ENCODE measurements around the gene PLEKHG4B.

PLEKHG4B gene

DNA sequence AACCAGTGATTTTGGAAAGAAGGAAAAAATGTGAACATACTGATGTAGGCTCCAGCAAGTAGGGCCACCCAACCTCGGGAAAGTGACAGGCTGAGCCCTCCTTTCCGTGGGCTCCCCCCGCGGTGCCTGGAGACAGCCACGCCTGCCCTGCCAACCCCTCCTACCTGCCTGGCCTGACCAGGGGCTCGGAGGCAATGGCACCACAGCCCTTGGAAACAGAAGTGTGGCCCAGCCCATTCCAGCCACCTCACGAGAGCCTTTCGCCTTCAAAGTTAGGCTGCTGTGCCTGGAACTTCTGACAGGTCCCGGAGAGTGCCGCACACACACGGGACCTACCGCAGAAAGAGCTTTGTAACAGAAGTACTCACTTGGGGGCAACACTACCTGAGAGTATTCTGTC is 49.8 kb downstream of the PLEKHG4B start:
- H4K20me1 ChIP-seq (ENCODE audit: insufficient read depth): no peaks in the 10 kb centered on the region
- H3K36me3 ChIP-seq (ENCODE audit: insufficient read depth): no peaks in the 10 kb centered on the region
- no peak overlapping the region for H3K9ac ChIP-seq
- TF ChIP-seq CTCF (conservative IDR thresholded peaks at IDR 0.05; ENCODE audit: low read depth, low read length): no peak
- H3K4me3 ChIP-seq (IDR thresholded peaks at IDR 0.05; ENCODE audit: insufficient read depth, low read depth, low read length): no peak overlapping the region
- no peak overlapping the region for H3K4me2 ChIP-seq
- no peak overlapping the region for H2AFZ ChIP-seq (ENCODE audit: low read depth)
- no peaks in the 10 kb centered on the region for H3K4me1 ChIP-seq (ENCODE audit: low read depth, poor library complexity, severe bottlenecking)
- peaks cover 8% of the 10 kb centered on the region for H3K79me2 ChIP-seq (ENCODE audit: insufficient read depth, low read depth)
- no peaks in the 10 kb centered on the region for H3K27me3 ChIP-seq (ENCODE audit: insufficient read depth, low read depth)
- H3K27ac ChIP-seq: no peak overlapping the region

GRCh38 chr5:142246-142810 is 50.4 kb downstream of the PLEKHG4B start:
- Histone ChIP-seq H4K20me1 (ENCODE audit: insufficient read depth) (no peaks in the 10 kb centered on the region), H3K4me3 (IDR thresholded peaks at IDR 0.05; ENCODE audit: insufficient read depth, low read depth, low read length) (no peak overlapping the region), H2AFZ (ENCODE audit: low read depth) (no peak overlapping the region), H3K4me2 (no peak overlapping the region), H3K4me1 (ENCODE audit: low read depth, poor library complexity, severe bottlenecking) (no peaks in the 10 kb centered on the region), H3K79me2 (ENCODE audit: insufficient read depth, low read depth) (peaks cover 8% of the 10 kb centered on the region), H3K27ac (no peak overlapping the region), H3K27me3 (ENCODE audit: insufficient read depth, low read depth) (no peaks in the 10 kb centered on the region), H3K36me3 (ENCODE audit: insufficient read depth) (no peaks in the 10 kb centered on the region), H3K9ac (no peak overlapping the region)
- no peak for TF ChIP-seq CTCF (conservative IDR thresholded peaks at IDR 0.05; ENCODE audit: low read depth, low read length)

DNA sequence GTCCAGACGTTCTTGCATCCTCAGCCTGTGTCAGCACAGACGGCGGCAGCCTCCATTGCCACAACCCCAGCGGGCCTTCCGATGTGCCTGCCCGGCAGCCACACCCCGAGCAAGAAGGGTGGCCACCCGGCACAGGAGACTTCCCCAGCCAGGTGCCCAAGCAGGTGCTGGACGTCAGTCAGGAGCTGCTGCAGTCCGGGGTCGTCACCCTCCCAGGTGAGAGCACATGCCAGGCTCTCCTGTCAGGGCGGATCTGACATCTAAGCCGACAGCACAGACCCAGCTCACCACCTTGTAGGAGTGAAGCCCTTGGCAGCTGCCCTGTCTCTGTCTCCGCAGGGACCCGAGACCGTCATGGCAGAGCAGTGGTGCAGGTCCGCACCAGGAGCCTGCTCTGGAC is 51.1 kb downstream of the PLEKHG4B start:
- no peak overlapping the region for H3K9ac ChIP-seq

DNA sequence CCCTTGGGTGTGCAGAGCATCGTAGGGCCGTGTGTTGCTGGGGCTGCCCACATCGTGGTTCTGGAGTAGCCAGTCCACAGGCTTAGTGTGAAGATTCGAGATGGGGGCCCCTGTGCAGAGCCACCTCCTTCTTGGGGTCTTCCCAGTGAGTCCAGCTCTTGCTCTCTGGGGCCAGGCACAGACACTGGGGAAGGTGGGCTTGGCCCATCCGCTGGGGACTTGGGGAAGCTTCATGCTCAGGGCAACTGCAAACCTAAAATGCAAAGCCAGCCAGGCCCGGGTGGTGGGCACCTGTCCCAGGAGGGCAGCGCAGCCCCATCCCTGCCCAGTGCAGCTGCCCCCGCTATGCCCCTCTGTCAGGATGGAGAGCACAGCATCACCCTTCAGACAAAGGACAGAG is 53.0 kb downstream of the PLEKHG4B start:
- no peaks in the 10 kb centered on the region for H3K36me3 ChIP-seq (ENCODE audit: insufficient read depth)
- no peaks in the 10 kb centered on the region for H3K27me3 ChIP-seq (ENCODE audit: insufficient read depth, low read depth)
- H4K20me1 ChIP-seq (ENCODE audit: insufficient read depth): no peaks in the 10 kb centered on the region
- no peak overlapping the region for H3K27ac ChIP-seq
- no peak overlapping the region for H2AFZ ChIP-seq (ENCODE audit: low read depth)
- no peak overlapping the region for H3K9ac ChIP-seq
- H3K4me2 ChIP-seq: no peak overlapping the region
- no peak for TF ChIP-seq CTCF (conservative IDR thresholded peaks at IDR 0.05; ENCODE audit: low read depth, low read length)
- H3K4me3 ChIP-seq (IDR thresholded peaks at IDR 0.05; ENCODE audit: insufficient read depth, low read depth, low read length): no peak overlapping the region
- H3K4me1 ChIP-seq (ENCODE audit: low read depth, poor library complexity, severe bottlenecking): no peaks in the 10 kb centered on the region
- no peaks in the 10 kb centered on the region for H3K79me2 ChIP-seq (ENCODE audit: insufficient read depth, low read depth)

More for the DNA sequence above, 51.1 kb downstream of the PLEKHG4B start:
- no peak for TF ChIP-seq CTCF (conservative IDR thresholded peaks at IDR 0.05; ENCODE audit: low read depth, low read length)
- no peak overlapping the region for H3K27ac ChIP-seq
- H3K79me2 ChIP-seq (ENCODE audit: insufficient read depth, low read depth): peaks cover 3% of the 10 kb centered on the region
- H3K4me1 ChIP-seq (ENCODE audit: low read depth, poor library complexity, severe bottlenecking): no peaks in the 10 kb centered on the region
- no peak overlapping the region for H2AFZ ChIP-seq (ENCODE audit: low read depth)
- no peaks in the 10 kb centered on the region for H4K20me1 ChIP-seq (ENCODE audit: insufficient read depth)
- no peak overlapping the region for H3K4me2 ChIP-seq
- H3K36me3 ChIP-seq (ENCODE audit: insufficient read depth): no peaks in the 10 kb centered on the region
- no peak overlapping the region for H3K4me3 ChIP-seq (IDR thresholded peaks at IDR 0.05; ENCODE audit: insufficient read depth, low read depth, low read length)
- H3K27me3 ChIP-seq (ENCODE audit: insufficient read depth, low read depth): no peaks in the 10 kb centered on the region

All from KMS-11 (cell line).